Measurements from ENCODE around the gene LSAMP.

DNA sequence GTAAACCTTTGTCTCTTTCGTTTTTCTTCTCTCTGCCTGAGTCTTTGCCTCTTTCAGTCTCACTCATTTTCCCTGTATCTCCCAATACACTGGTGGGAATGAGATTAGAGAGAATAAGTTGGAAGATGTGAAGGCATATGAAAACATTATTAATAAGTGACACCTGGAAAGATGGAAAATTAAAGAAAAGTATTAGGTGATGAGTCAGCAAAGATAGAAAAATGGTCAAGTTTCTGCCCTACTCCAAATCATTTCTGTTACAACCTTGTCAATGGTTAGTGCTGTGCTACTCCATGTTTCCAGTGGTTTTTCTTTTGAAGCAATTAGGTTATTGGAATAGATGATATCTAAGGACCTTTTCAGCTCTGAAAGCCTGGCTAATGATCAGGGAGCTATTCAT is 252.8 kb downstream of the LSAMP start:
- TF ChIP-seq, protein P1, sequence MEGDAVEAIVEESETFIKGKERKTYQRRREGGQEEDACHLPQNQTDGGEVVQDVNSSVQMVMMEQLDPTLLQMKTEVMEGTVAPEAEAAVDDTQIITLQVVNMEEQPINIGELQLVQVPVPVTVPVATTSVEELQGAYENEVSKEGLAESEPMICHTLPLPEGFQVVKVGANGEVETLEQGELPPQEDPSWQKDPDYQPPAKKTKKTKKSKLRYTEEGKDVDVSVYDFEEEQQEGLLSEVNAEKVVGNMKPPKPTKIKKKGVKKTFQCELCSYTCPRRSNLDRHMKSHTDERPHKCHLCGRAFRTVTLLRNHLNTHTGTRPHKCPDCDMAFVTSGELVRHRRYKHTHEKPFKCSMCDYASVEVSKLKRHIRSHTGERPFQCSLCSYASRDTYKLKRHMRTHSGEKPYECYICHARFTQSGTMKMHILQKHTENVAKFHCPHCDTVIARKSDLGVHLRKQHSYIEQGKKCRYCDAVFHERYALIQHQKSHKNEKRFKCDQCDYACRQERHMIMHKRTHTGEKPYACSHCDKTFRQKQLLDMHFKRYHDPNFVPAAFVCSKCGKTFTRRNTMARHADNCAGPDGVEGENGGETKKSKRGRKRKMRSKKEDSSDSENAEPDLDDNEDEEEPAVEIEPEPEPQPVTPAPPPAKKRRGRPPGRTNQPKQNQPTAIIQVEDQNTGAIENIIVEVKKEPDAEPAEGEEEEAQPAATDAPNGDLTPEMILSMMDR (conservative IDR thresholded peaks at IDR 0.05; ENCODE audit: low read depth in 2 of 2): no peak
- TF ChIP-seq ZNF331 (CRISPR knock-in tag; IDR thresholded peaks at IDR 0.05; ENCODE audit: low read depth): no peak
